Cardiac muscle cell (in vitro differentiated cells and primary cell): ENCODE measurements around the gene AXIN1. TPM values are rescaled to one million over a fixed set of nuclear protein-coding genes. Genes with fewer than 3 reads are reported as not detected.

Experiments used
- DNase-seq, 2 donors: peaks; one replicate each; pipeline versions ENCODE4 v3.0.0 to v3.0.0-alpha.2; 2010 to 2017; ENCODE audit warnings: low read depth in 1 of 2, low spot score in 1 of 2
- H3K27ac ChIP-seq: fragments of 200-600 bp; sonication (generic); 2 replicates; pipeline ENCODE4 v1.5.1; 2016
- H3K27me3 ChIP-seq: fragments of 200-600 bp; sonication (generic); 2 replicates; pipeline ENCODE4 v1.6.0; 2016; ENCODE audit warnings: control low read depth
- H3K36me3 ChIP-seq: fragments of 200-600 bp; sonication (generic); 2 replicates; pipeline ENCODE4 v1.5.1; 2016; ENCODE audit warnings: control low read depth
- H3K4me1 ChIP-seq: fragments of 200-600 bp; sonication (generic); 2 replicates; pipeline ENCODE4 v1.8.1; 2017; ENCODE audit warnings: low read depth, mild to moderate bottlenecking, mixed run types
- H3K4me3 ChIP-seq: fragments of 200-600 bp; sonication (generic); 2 replicates; pipeline ENCODE4 v1.5.1; 2016; ENCODE audit warnings: mild to moderate bottlenecking
- H3K9me3 ChIP-seq: fragments of 200-600 bp; sonication (generic); 2 replicates; pipeline ENCODE4 v1.5.1; 2017; ENCODE audit warnings: low read depth, mild to moderate bottlenecking, control low read depth
- CTCF ChIP-seq: IDR thresholded peaks from 2 replicates; pipeline ENCODE4 v1.5.1; 2012; ENCODE audit warnings: low read depth, mild to moderate bottlenecking, low read length
- polyA plus RNA-seq: library from polyadenylated mRNA; unstranded; fragments of >200 nt; fragmentation: Nextera tagmentation; extraction: Ambion mirVana; gene quantifications from 2 replicates; pipeline ENCODE4 v1.2.1, GENCODE V29; 2016
- total RNA-seq: library from RNA; depleted of rRNA; stranded (reverse); fragments of >200 nt; gene quantifications from 2 replicates; pipeline ENCODE4 v1.2.3, GENCODE V29; 2016

The AXIN1 gene
- total and polyA plus RNA-seq, 2 experiments from 2014 or later: 16.5 to 49.7 TPM

- Histone ChIP-seq H3K9me3 (no peaks in the 10 kb centered on the region), H3K4me3 (no peak overlapping the region), H3K36me3 (peaks cover 14% of the 10 kb centered on the region), H3K4me1 (no peaks in the 10 kb centered on the region), H3K27ac (no peak overlapping the region), H3K27me3 (no peaks in the 10 kb centered on the region)
- no peak for TF ChIP-seq CTCF
- no peak for DNase-seq
Measured at GRCh38 chr16:291539-291938, 61.0 kb downstream of the AXIN1 start.

GRCh38 chr16:290681-291405 is 61.7 kb downstream of the AXIN1 start:
- H3K4me1 ChIP-seq: no peaks in the 10 kb centered on the region
- no peaks in the 10 kb centered on the region for H3K27me3 ChIP-seq
- H3K9me3 ChIP-seq: no peaks in the 10 kb centered on the region
- peaks cover 14% of the 10 kb centered on the region for H3K36me3 ChIP-seq
- TF ChIP-seq CTCF: no peak
- no peak overlapping the region for H3K4me3 ChIP-seq
- no peak for DNase-seq
- H3K27ac ChIP-seq: no peak overlapping the region

- H3K9me3 ChIP-seq: no peaks in the 10 kb centered on the region
- H3K27me3 ChIP-seq: no peaks in the 10 kb centered on the region
- H3K4me1 ChIP-seq: no peaks in the 10 kb centered on the region
- TF ChIP-seq CTCF: no peak
- no peak overlapping the region for H3K4me3 ChIP-seq
- no peak for DNase-seq
- no peak overlapping the region for H3K27ac ChIP-seq
- H3K36me3 ChIP-seq: peaks cover 14% of the 10 kb centered on the region
Measured at GRCh38 chr16:290015-290680, 62.4 kb downstream of the AXIN1 start.

GRCh38 chr16:289395-289997 is 63.0 kb downstream of the AXIN1 start:
- Histone ChIP-seq H3K4me1 (no peaks in the 10 kb centered on the region), H3K4me3 (no peak overlapping the region), H3K9me3 (no peaks in the 10 kb centered on the region), H3K27me3 (no peaks in the 10 kb centered on the region), H3K36me3 (peaks cover 14% of the 10 kb centered on the region), H3K27ac (no peak overlapping the region)
- no peak for DNase-seq
- no peak for TF ChIP-seq CTCF

- no peak overlapping the region for H3K27ac ChIP-seq
- H3K9me3 ChIP-seq: no peaks in the 10 kb centered on the region
- no peaks in the 10 kb centered on the region for H3K4me1 ChIP-seq
- no peak for DNase-seq
- no peak overlapping the region for H3K4me3 ChIP-seq
- H3K27me3 ChIP-seq: no peaks in the 10 kb centered on the region
- H3K36me3 ChIP-seq: peaks cover 14% of the 10 kb centered on the region
- no peak for TF ChIP-seq CTCF
Measured at GRCh38 chr16:287981-288920, 64.3 kb downstream of the AXIN1 start.
